CD4-positive, CD25-positive, alpha-beta regulatory T cell (primary cell): ENCODE measurements around the gene TTC16. TPM values are rescaled to one million over a fixed set of nuclear protein-coding genes. Genes with fewer than 3 reads are reported as not detected.

ENCODE experiments used
- ATAC-seq, 2 donors: fragments of 150-1000 bp; cut with Tn5 transposase; one replicate each; pipeline ENCODE4 v1.10.0; 2021; ENCODE audit warnings: low read depth in 2 of 2, moderate number of reproducible peaks in 2 of 2, moderate library complexity in 1 of 2
- DNase-seq, 3 donors: peaks; one replicate each; pipeline versions ENCODE4 v3.0.0 to v3.0.0-alpha.2; 2012 to 2022; ENCODE audit warnings: mixed read lengths in 1 of 3
- H3K27ac ChIP-seq: one replicate; pipeline ENCODE4 v1.7.0; 2013; ENCODE audit warnings: mild to moderate bottlenecking, low read length; ENCODE audit not compliant: insufficient read depth, poor library complexity, severe bottlenecking
- H3K27me3 ChIP-seq: one replicate; pipeline ENCODE4 v1.7.0; 2013; ENCODE audit warnings: low read length; ENCODE audit not compliant: control insufficient read depth, insufficient read depth
- H3K36me3 ChIP-seq: one replicate; pipeline ENCODE4 v1.7.0; 2013; ENCODE audit warnings: mild to moderate bottlenecking, low read length, moderate library complexity; ENCODE audit not compliant: control insufficient read depth, insufficient read depth
- H3K4me1 ChIP-seq: 2 replicates; pipeline ENCODE4 v1.7.0; 2013; ENCODE audit warnings: mild to moderate bottlenecking, low read length; ENCODE audit not compliant: insufficient read depth, control insufficient read depth, poor library complexity, severe bottlenecking
- H3K4me3 ChIP-seq: one replicate; pipeline ENCODE4 v1.7.0; 2013; ENCODE audit warnings: low read depth, mild to moderate bottlenecking, low read length, moderate library complexity
- H3K9me3 ChIP-seq, 2 experiments: 1 replicate in 1 of 2; 2 replicates in 1 of 2; pipeline ENCODE4 v1.7.0; 2013; ENCODE audit warnings: low read length in 2 of 2, mild to moderate bottlenecking in 1 of 2, moderate library complexity in 1 of 2; ENCODE audit not compliant: control insufficient read depth in 2 of 2
- H3K27ac Mint-ChIP-seq, 3 donors: one replicate each; pipeline ENCODE4 v1.8.0; 2020 to 2022; ENCODE audit warnings: mild to moderate bottlenecking in 3 of 3, mixed read lengths in 3 of 3, moderate library complexity in 2 of 3
- H3K27me3 Mint-ChIP-seq: one replicate; pipeline ENCODE4 v1.8.0; 2022; ENCODE audit warnings: mild to moderate bottlenecking, mixed read lengths
- H3K36me3 Mint-ChIP-seq: one replicate; pipeline ENCODE4 v1.8.0; 2020; ENCODE audit warnings: mixed read lengths
- H3K4me1 Mint-ChIP-seq, 4 donors: one replicate each; pipeline ENCODE4 v1.8.0; 2020 to 2022; ENCODE audit warnings: mixed read lengths in 4 of 4, mild to moderate bottlenecking in 1 of 4
- H3K4me3 Mint-ChIP-seq, 4 donors: one replicate each; pipeline ENCODE4 v1.8.0; 2020 to 2022; ENCODE audit warnings: mild to moderate bottlenecking in 4 of 4, mixed read lengths in 4 of 4, moderate library complexity in 3 of 4
- H3K9me3 Mint-ChIP-seq, 7 donors: one replicate each; pipeline ENCODE4 v1.8.0; 2020 to 2022; ENCODE audit warnings: mixed read lengths in 7 of 7, mild to moderate bottlenecking in 3 of 7, moderate library complexity in 2 of 7
- polyA plus RNA-seq, 4 donors: library from polyadenylated mRNA; unstranded; fragments of 300-500 nt; fragmentation: Illumina TruSeq; gene quantifications; one replicate each; pipeline ENCODE4 v1.2.3, GENCODE V29; 2021
- total RNA-seq: library from RNA; stranded (reverse); gene quantifications from one replicate; pipeline ENCODE4 v1.2.3, GENCODE V29; 2022

The TTC16 gene
- total and polyA plus RNA-seq, 5 donors from 2014 or later: 0.28 to 1.7 (median 0.38) TPM; not detected in 2

DNA sequence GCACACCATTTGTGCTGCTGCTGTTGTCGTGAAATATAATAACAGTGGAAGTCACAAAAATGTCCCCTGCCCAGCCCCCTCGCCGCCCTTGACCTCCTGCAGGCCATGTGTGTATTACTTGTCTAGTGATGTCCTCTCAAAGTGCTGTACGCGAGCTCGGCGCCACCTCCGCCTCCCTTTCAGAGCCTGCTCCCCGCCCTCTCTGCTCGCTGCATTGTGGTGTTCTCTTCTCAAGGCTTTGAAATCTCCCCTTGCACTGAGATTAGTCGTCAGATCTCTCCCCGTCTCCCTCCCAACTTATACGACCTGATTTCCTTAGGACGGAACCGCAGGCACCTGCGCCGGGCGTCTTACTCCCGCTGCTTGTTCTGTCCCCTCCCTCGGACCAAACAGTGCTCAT is 23.8 kb upstream of the TTC16 start:
- no peak overlapping the region for H3K27ac ChIP-seq
- no peak for ATAC-seq
- peak overlapping the region in 1 of 3 donors; percentile 55 for H3K27ac Mint-ChIP-seq

GRCh38 chr9:127693143-127693542 is 22.7 kb upstream of the TTC16 start:
- H3K27ac ChIP-seq: no peak overlapping the region
- Mint-ChIP-seq H3K27me3 (no peaks in the 10 kb centered on the region), H3K4me3 (no peak overlapping the region), H3K36me3 (peaks cover 13% of the 10 kb centered on the region), H3K4me1 (peaks cover 0 to 7% (median 0%) of the 10 kb centered on the region in 4 donors), H3K9me3 (no peaks in the 10 kb centered on the region), H3K27ac (no peak overlapping the region)
- no peaks in the 10 kb centered on the region for H3K36me3 ChIP-seq
- no peak overlapping the region for H3K4me3 ChIP-seq
- ATAC-seq (no peak), DNase-seq (no peak)
- H3K9me3 ChIP-seq: no peaks in the 10 kb centered on the region
- H3K4me1 ChIP-seq: no peaks in the 10 kb centered on the region
- no peaks in the 10 kb centered on the region for H3K27me3 ChIP-seq

More for the DNA sequence above, 23.8 kb upstream of the TTC16 start:
- no peak overlapping the region for H3K4me3 ChIP-seq
- Mint-ChIP-seq H3K4me1 (no peaks in the 10 kb centered on the region), H3K9me3 (peaks cover 0 to 2% (median 0%) of the 10 kb centered on the region in 7 donors), H3K4me3 (no peak overlapping the region), H3K27me3 (no peaks in the 10 kb centered on the region), H3K36me3 (peaks cover 13% of the 10 kb centered on the region)
- no peaks in the 10 kb centered on the region for H3K36me3 ChIP-seq
- no peak for DNase-seq
- no peaks in the 10 kb centered on the region for H3K4me1 ChIP-seq
- no peaks in the 10 kb centered on the region for H3K9me3 ChIP-seq
- no peaks in the 10 kb centered on the region for H3K27me3 ChIP-seq

DNA sequence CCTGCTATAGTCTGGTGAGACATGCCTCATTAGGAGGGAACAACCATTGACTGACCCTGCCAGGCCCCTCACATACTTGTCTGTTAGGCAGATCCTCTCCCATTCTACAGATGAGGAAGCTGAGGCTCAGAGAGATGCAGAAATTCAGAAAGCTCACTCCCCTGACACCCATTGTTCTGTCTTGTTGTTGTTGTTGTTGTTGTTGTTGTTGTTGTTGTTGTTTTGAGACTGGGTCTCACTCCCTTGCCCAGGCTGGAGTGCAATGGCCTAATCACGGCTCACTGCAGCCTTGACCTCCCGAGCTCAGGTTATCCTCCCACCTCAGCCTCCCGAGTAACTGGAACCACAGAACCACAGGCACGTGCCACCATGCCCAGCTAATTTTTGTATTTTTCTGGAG is 22.2 kb upstream of the TTC16 start:
- Mint-ChIP-seq H3K9me3 (no peaks in the 10 kb centered on the region), H3K4me1 (peaks cover 0 to 7% (median 0%) of the 10 kb centered on the region in 4 donors), H3K4me3 (no peak overlapping the region), H3K36me3 (peaks cover 13% of the 10 kb centered on the region), H3K27me3 (no peaks in the 10 kb centered on the region), H3K27ac (no peak overlapping the region)
- H3K36me3 ChIP-seq: no peaks in the 10 kb centered on the region
- no peak overlapping the region for H3K4me3 ChIP-seq
- H3K9me3 ChIP-seq: no peaks in the 10 kb centered on the region
- H3K4me1 ChIP-seq: no peaks in the 10 kb centered on the region
- ATAC-seq (no peak), DNase-seq (no peak)
- no peaks in the 10 kb centered on the region for H3K27me3 ChIP-seq
- H3K27ac ChIP-seq: no peak overlapping the region

DNA sequence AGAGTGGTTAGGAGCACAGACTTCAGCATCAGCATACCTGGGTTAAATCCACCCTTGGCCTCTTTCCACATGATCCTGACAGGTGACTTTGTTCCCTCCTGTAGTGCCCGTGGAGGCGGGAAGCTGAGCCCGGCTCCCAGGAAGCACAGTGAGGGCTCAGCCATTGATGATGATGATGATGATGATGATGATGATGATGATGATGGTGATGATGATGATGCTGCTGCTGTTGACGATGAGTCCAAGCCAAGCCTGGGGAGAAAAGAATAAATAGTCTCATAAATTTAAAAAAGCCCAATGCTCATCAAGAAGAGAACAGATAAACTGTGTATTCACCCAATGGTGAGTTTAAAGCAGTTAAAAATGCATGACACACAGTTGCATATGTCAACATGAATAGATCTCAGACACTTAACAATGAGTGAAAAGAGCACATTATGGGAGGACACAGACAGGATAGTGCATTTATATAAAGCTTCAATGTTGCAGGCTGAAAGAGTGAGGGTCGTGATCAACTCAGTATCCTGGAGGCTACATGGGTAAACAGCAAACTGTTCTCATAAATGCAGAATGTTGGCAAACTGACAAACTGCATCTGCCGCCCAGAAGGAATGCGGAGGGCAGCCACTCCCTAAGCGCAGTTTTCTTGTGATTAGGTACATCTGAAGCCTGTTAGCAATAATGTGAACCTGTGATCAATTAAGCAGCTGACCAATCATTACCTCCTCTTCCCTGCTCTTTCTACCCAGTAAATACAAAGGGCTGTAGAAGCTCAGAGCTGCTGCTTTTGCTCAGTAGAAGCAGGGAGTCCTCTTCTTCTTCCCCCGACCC is 20.8 kb upstream of the TTC16 start:
- Mint-ChIP-seq H3K27ac (no peak overlapping the region), H3K4me3 (no peak overlapping the region), H3K36me3 (peaks cover 13% of the 10 kb centered on the region), H3K4me1 (peaks cover 0 to 19% (median 7%) of the 10 kb centered on the region in 4 donors), H3K9me3 (no peaks in the 10 kb centered on the region), H3K27me3 (peaks cover under 1% of the 10 kb centered on the region)
- no peak for ATAC-seq
- Histone ChIP-seq H3K9me3 (no peaks in the 10 kb centered on the region), H3K27me3 (no peaks in the 10 kb centered on the region), H3K4me3 (no peak overlapping the region), H3K27ac (no peak overlapping the region), H3K36me3 (no peaks in the 10 kb centered on the region), H3K4me1 (peaks cover 7% of the 10 kb centered on the region)
- no peak for DNase-seq

GRCh38 chr9:127697575-127697974 is 18.3 kb upstream of the TTC16 start:
- H3K4me1 ChIP-seq: peaks cover 7% of the 10 kb centered on the region
- H3K27ac ChIP-seq: no peak overlapping the region
- Mint-ChIP-seq H3K9me3 (no peaks in the 10 kb centered on the region), H3K27ac (no peak overlapping the region), H3K4me3 (no peak overlapping the region), H3K36me3 (peaks cover 9% of the 10 kb centered on the region), H3K27me3 (peaks cover 4% of the 10 kb centered on the region), H3K4me1 (peaks cover 0 to 22% (median 9%) of the 10 kb centered on the region in 4 donors)
- H3K4me3 ChIP-seq: no peak overlapping the region
- H3K36me3 ChIP-seq: no peaks in the 10 kb centered on the region
- H3K9me3 ChIP-seq: no peaks in the 10 kb centered on the region
- ATAC-seq: no peak
- no peaks in the 10 kb centered on the region for H3K27me3 ChIP-seq
- DNase-seq: no peak

DNA sequence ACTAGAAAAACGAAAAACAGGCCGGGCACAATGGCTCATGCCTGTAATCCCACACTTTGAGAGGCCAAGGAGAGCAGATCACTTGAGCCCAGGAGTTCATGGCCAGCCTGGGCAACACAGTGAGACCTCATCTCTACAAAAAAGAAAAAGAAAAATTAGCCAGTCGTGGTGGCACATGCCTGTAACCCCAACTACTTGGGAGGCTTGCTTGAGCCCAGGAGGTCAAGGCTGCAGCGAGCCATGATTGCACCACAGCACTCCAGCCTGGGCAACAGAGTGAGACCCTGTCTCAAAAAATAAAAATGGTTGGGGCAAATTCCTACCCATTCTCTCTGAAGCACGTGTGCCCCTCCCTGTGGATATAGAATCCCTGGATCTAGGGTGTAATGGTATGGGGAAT is 17.5 kb upstream of the TTC16 start:
- Mint-ChIP-seq H3K27ac (peak overlapping the region in 1 of 3 donors; percentile 28), H3K9me3 (no peaks in the 10 kb centered on the region), H3K4me1 (peaks cover 0 to 22% (median 9%) of the 10 kb centered on the region in 4 donors), H3K4me3 (peak overlapping the region in 1 of 4 donors; percentile 82), H3K27me3 (peaks cover 4% of the 10 kb centered on the region), H3K36me3 (peaks cover 6% of the 10 kb centered on the region)
- Histone ChIP-seq H3K9me3 (no peaks in the 10 kb centered on the region), H3K27me3 (no peaks in the 10 kb centered on the region), H3K4me3 (no peak overlapping the region), H3K27ac (no peak overlapping the region), H3K4me1 (peaks cover 7% of the 10 kb centered on the region), H3K36me3 (no peaks in the 10 kb centered on the region)
- DNase-seq: no peak
- no peak for ATAC-seq

- peak overlapping the region; percentile 74 for H3K4me3 ChIP-seq
- peaks cover 7% of the 10 kb centered on the region for H3K4me1 ChIP-seq
- H3K36me3 Mint-ChIP-seq: no peaks in the 10 kb centered on the region
- H3K9me3 ChIP-seq: no peaks in the 10 kb centered on the region
- peaks cover 4% of the 10 kb centered on the region for H3K27me3 Mint-ChIP-seq
- no peaks in the 10 kb centered on the region for H3K9me3 Mint-ChIP-seq
- H3K27me3 ChIP-seq: no peaks in the 10 kb centered on the region
- DNase-seq: peak; percentile 73 to 93 (median 80)
- H3K27ac Mint-ChIP-seq: peak overlapping the region; percentile 56 to 93 (median 88)
- ATAC-seq: peak; percentile 88 to 96
- peaks cover 0 to 22% (median 9%) of the 10 kb centered on the region in 4 donors for H3K4me1 Mint-ChIP-seq
- H3K27ac ChIP-seq: peak overlapping the region; percentile 63
- no peaks in the 10 kb centered on the region for H3K36me3 ChIP-seq
- H3K4me3 Mint-ChIP-seq: peak overlapping the region; percentile 66 to 94 (median 83)
Observed at GRCh38 chr9:127698985-127699670, 16.8 kb upstream of the TTC16 start.
